B cell (primary cell): ENCODE data around the gene HSD17B2. TPM values are rescaled to one million over a fixed set of nuclear protein-coding genes. Genes with fewer than 3 reads are reported as not detected.

Experiments
- ATAC-seq: fragments of 200-7000 bp; cut with Tn5 transposase; one replicate; pipeline ENCODE4 v1.10.0; 2021; ENCODE audit warnings: low read depth, mild to moderate bottlenecking, moderate number of reproducible peaks, moderate library complexity
- CTCF ChIA-PET: fragments of 350-600 bp; sonication (Branson Sonifier 250); formaldehyde crosslinking; loops from one replicate; lab custom pipeline; 2021; ENCODE audit warnings: antibody characterized with exemption, inconsistent platforms; lab: Charles Lee
- POLR2A ChIA-PET: fragments of 350-600 bp; sonication (Branson Sonifier 250); formaldehyde crosslinking; loops from one replicate; lab custom pipeline; 2021; ENCODE audit warnings: antibody characterized with exemption; lab: Charles Lee
- DNase-seq: peaks from one replicate; pipeline ENCODE4 v3.0.0; 2013
- H2AFZ ChIP-seq: 2 replicates; pipeline ENCODE4 v1.6.1; 2012; ENCODE audit warnings: mild to moderate bottlenecking, low read depth, low read length; ENCODE audit not compliant: insufficient read depth, poor library complexity, severe bottlenecking
- H3K27ac ChIP-seq, 2 donors: 1 replicate in 1 of 2; 2 replicates in 1 of 2; pipeline ENCODE4 v1.5.1; 2012 to 2013; ENCODE audit warnings: low read length in 2 of 2, mild to moderate bottlenecking in 2 of 2, moderate library complexity in 1 of 2
- H3K27me3 ChIP-seq, 4 experiments: fragments of 200-600 bp in 1 of 4; sonication (generic) in 1 of 4; replicated peaks in 1 of 4; 1 replicate in 2 of 4; 2 replicates in 2 of 4; pipeline versions ENCODE4 v1.6.1 to v1.7.0; 2013 to 2016; ENCODE audit warnings: low read length in 3 of 4, mild to moderate bottlenecking in 2 of 4, mixed read lengths in 1 of 4, moderate library complexity in 1 of 4; ENCODE audit not compliant: insufficient read depth in 4 of 4, control insufficient read depth in 3 of 4; ENCODE audit errors: control extremely low read depth in 1 of 4
- H3K36me3 ChIP-seq, 2 experiments: replicated peaks in 1 of 2; 1 replicate in 1 of 2; 2 replicates in 1 of 2; pipeline versions ENCODE4 v1.6.1 to v1.7.1; 2013; ENCODE audit warnings: low read length in 1 of 2; ENCODE audit not compliant: insufficient read depth in 2 of 2, control insufficient read depth in 1 of 2; ENCODE audit errors: control extremely low read depth in 1 of 2, extremely low read depth in 1 of 2
- H3K4me1 ChIP-seq, 2 donors: fragments of 200-600 bp in 1 of 2; sonication (generic) in 1 of 2; 1 replicate in 1 of 2; 2 replicates in 1 of 2; pipeline versions ENCODE4 v1.5.1 to v1.6.1; 2013 to 2017; ENCODE audit warnings: low read length in 2 of 2; ENCODE audit not compliant: control insufficient read depth in 2 of 2, insufficient read depth in 2 of 2
- H3K4me2 ChIP-seq: replicated peaks from 2 replicates; pipeline ENCODE3; 2012; ENCODE audit warnings: mild to moderate bottlenecking, low read depth, low read length; ENCODE audit not compliant: poor library complexity, severe bottlenecking
- H3K4me3 ChIP-seq, 5 experiments: fragments of 200-600 bp in 1 of 5; sonication (generic) in 1 of 5; 1 replicate in 3 of 5; 2 replicates in 2 of 5; pipeline versions ENCODE4 v1.5.1 to v1.7.0; 2011 to 2016; ENCODE audit warnings: low read length in 4 of 5, mild to moderate bottlenecking in 4 of 5, low read depth in 2 of 5, control low read depth in 1 of 5, moderate library complexity in 1 of 5; ENCODE audit not compliant: insufficient read depth in 1 of 5; ENCODE audit errors: control extremely low read depth in 1 of 5, extremely low read depth in 1 of 5
- H3K79me2 ChIP-seq: fragments of 200-600 bp; sonication (generic); one replicate; pipeline ENCODE4 v1.6.0; 2016; ENCODE audit warnings: low read length; ENCODE audit not compliant: control insufficient read depth, insufficient read depth
- H3K9ac ChIP-seq: fragments of 200-600 bp; sonication (generic); 2 replicates; pipeline ENCODE4 v1.6.1; 2017; ENCODE audit warnings: mild to moderate bottlenecking, low read length, moderate library complexity
- H3K9me3 ChIP-seq, 3 donors: one replicate each; pipeline versions ENCODE4 v1.6.1 to v1.7.1; 2013; ENCODE audit warnings: low read length in 2 of 3; ENCODE audit not compliant: control insufficient read depth in 2 of 3, insufficient read depth in 1 of 3; ENCODE audit errors: control extremely low read depth in 1 of 3
- H4K20me1 ChIP-seq: 2 replicates; pipeline ENCODE4 v1.6.0; 2012; ENCODE audit warnings: mild to moderate bottlenecking, low read length; ENCODE audit not compliant: insufficient read depth, control insufficient read depth, poor library complexity, severe bottlenecking
- H3K27ac Mint-ChIP-seq: one replicate; pipeline ENCODE4 v1.8.0; 2021; ENCODE audit warnings: mixed read lengths
- H3K27me3 Mint-ChIP-seq: one replicate; pipeline ENCODE4 v1.8.0; 2021; ENCODE audit warnings: mixed read lengths
- H3K4me1 Mint-ChIP-seq: one replicate; pipeline ENCODE4 v1.8.0; 2021; ENCODE audit warnings: mixed read lengths
- H3K4me3 Mint-ChIP-seq: one replicate; pipeline ENCODE4 v1.8.0; 2021; ENCODE audit warnings: mixed read lengths
- H3K9me3 Mint-ChIP-seq: one replicate; pipeline ENCODE4 v1.8.0; 2022; ENCODE audit warnings: mixed read lengths; ENCODE audit not compliant: insufficient read depth
- CTCF ChIP-seq: fragments of 200-600 bp; IDR thresholded peaks from one replicate; pipeline ENCODE4 v1.8.0; 2022; ENCODE audit warnings: antibody characterized with exemption, mild to moderate bottlenecking
- EZH2 ChIP-seq: IDR thresholded peaks from 2 replicates; pipeline ENCODE4 v1.6.1; 2012; ENCODE audit warnings: borderline replicate concordance, low read depth, mild to moderate bottlenecking, moderate library complexity, low read length; ENCODE audit not compliant: insufficient read depth, poor library complexity, severe bottlenecking
- WGBS: methylation state at CpG from one replicate; pipeline ENCODE4 v1.1.5; 2013; ENCODE audit warnings: missing lambda C conversion rate; ENCODE audit not compliant: insufficient coverage; 5-methylcytosine and 5-hydroxymethylcytosine counted together
- intact Hi-C: fragments of 100-400 bp; cut with micrococcal nuclease; formaldehyde crosslinking; loops from one replicate; pipeline ENCODE4 v1.10.0; 2022
- polyA plus RNA-seq: library from polyadenylated mRNA; depleted of rRNA; stranded (reverse); fragments of >200 nt; gene quantifications from 2 replicates; pipeline ENCODE4 v1.2.3, GENCODE V29; 2012
- total RNA-seq, 2 donors: library from RNA; stranded (reverse); fragments of 120-200 nt in 1 of 2; gene quantifications; 1 replicate in 1 of 2; 2 replicates in 1 of 2; pipeline versions ENCODE4 v1.2.3 to v1.2.4, GENCODE V29; 2013 to 2022

HSD17B2 gene
- total and polyA plus RNA-seq, 2 donors (not counting 1 experiment from before 2014, with no cell fraction given), result not detected

- Histone ChIP-seq H3K9ac (no peak overlapping the region), H3K4me1 (no peaks in the 10 kb centered on the region), H3K36me3 (no peaks in the 10 kb centered on the region), H3K4me3 (no peak overlapping the region), H3K27ac (no peak overlapping the region), H3K27me3 (peaks cover 0 to 6% (median 2%) of the 10 kb centered on the region in 4 experiments), H4K20me1 (no peaks in the 10 kb centered on the region), H3K9me3 (no peaks in the 10 kb centered on the region), H2AFZ (no peak overlapping the region), H3K79me2 (no peaks in the 10 kb centered on the region), H3K4me2 (no peak overlapping the region)
- intact Hi-C loops, result no loop called here
- ChIA-PET CTCF (no interaction called here), POLR2A (no interaction called here)
- ATAC-seq (no peak), DNase-seq (no peak)
- no peaks in the 10 kb centered on the region for H3K9me3 Mint-ChIP-seq
- no peaks in the 10 kb centered on the region for H3K4me1 Mint-ChIP-seq
- TF ChIP-seq CTCF (no peak), EZH2 (no peak)
- no peak overlapping the region for H3K27ac Mint-ChIP-seq
- WGBS, result no CpG with 5 or more reads among the region's 3 CpGs
- no peak overlapping the region for H3K4me3 Mint-ChIP-seq
- H3K27me3 Mint-ChIP-seq, result peaks cover 34% of the 10 kb centered on the region
Measured at GRCh38 chr16:82056550-82056896, 21.5 kb downstream of the HSD17B2 start.

- no peak overlapping the region for H3K4me3 Mint-ChIP-seq
- Histone ChIP-seq H2AFZ (no peak overlapping the region), H3K79me2 (no peaks in the 10 kb centered on the region), H3K27me3 (peaks cover 0 to 6% (median 2%) of the 10 kb centered on the region in 4 experiments), H3K4me2 (no peak overlapping the region), H3K4me1 (no peaks in the 10 kb centered on the region), H3K9ac (no peak overlapping the region), H3K27ac (no peak overlapping the region), H3K9me3 (no peaks in the 10 kb centered on the region), H3K36me3 (no peaks in the 10 kb centered on the region), H4K20me1 (no peaks in the 10 kb centered on the region), H3K4me3 (no peak overlapping the region)
- no peaks in the 10 kb centered on the region for H3K9me3 Mint-ChIP-seq
- ATAC-seq (no peak), DNase-seq (no peak)
- TF ChIP-seq EZH2 (no peak), CTCF (no peak)
- no peaks in the 10 kb centered on the region for H3K4me1 Mint-ChIP-seq
- ChIA-PET CTCF (no interaction called here), POLR2A (no interaction called here)
- WGBS, result 95% methylated on average over 4 of the region's 8 CpGs
- intact Hi-C loops, result no loop called here
- peaks cover 42% of the 10 kb centered on the region for H3K27me3 Mint-ChIP-seq
- no peak overlapping the region for H3K27ac Mint-ChIP-seq
Measured at GRCh38 chr16:82059161-82059982, 24.3 kb downstream of the HSD17B2 start.
